IPS-11a (cell line): ENCODE data around the gene ZNF681.
A peak's percentile ranks its signal among the peaks of the same experiment; 100 is the strongest.
"Not testable (repeated sequence)": the region's sequence is repeated elsewhere in the genome, so short reads cannot be mapped to it uniquely, and the experiment has no call there.

Source experiments
- H3K4me3 ChIP-seq: one replicate; pipeline ENCODE4 v1.5.1; 2013; ENCODE audit warnings: low read depth, low read length, control low read depth

ZNF681 gene

GRCh38 chr19:23774524-23774971 lies 15.9 kb upstream of the ZNF681 start:
- no peak overlapping the region for H3K4me3 ChIP-seq

DNA sequence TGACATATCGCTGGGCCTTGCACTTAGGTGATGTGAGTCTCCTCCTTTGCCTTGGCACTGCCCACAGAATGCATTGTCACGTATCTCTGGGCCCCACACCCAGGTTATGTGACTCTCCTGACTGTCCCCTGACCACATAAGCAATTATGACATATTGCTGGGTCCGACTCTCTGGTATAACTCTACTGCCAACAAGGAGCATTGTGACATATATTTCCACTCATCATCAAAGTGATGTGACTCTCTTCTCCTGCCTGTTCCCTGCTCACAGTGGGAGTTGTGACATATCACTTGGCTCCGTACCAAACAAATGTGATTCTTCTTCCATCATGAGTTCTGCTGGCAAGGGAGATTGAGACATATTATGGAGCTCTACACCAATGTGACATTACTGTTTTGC lies 15.4 kb upstream of the ZNF681 start:
- H3K4me3 ChIP-seq, result no peak overlapping the region

- H3K4me3 ChIP-seq, result no peak overlapping the region
Observed at GRCh38 chr19:23772675-23773063, 14.0 kb upstream of the ZNF681 start.

- no peak overlapping the region for H3K4me3 ChIP-seq
Observed at GRCh38 chr19:23771761-23772674, 13.3 kb upstream of the ZNF681 start.

- H3K4me3 ChIP-seq, result no peak overlapping the region
Observed at GRCh38 chr19:23771316-23771715, 12.6 kb upstream of the ZNF681 start.

DNA sequence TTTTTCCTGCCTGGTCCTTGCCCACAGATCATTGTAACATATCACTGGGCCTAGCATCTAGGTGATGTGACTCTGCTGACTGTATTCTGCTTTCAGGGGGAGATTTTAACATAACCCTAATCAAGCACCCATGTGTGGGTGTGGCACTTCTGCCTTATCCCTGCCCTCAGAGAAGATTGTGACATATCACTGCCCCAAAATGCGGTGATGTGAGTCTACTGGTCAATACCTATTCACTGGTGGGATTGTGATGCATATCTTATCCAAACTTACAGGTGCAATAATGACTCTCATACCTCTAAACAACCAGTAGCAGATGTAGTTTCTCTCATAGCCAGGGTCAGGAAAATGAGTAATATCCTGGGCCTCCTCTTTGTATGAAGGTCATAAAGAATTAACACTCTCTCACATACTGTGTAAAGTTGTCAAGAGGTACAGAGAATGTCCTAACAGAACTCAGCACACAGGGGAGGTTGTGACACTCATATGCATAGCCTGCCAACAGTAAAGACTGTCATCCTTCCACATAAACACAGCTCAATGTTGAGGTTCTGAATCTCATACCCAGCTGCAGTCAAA lies 12.1 kb upstream of the ZNF681 start:
- no peak overlapping the region for H3K4me3 ChIP-seq

GRCh38 chr19:23769691-23770468 lies 11.2 kb upstream of the ZNF681 start:
- H3K4me3 ChIP-seq, result no peak overlapping the region

GRCh38 chr19:23766951-23767350 lies 8.3 kb upstream of the ZNF681 start:
- H3K4me3 ChIP-seq, result no peak overlapping the region

DNA sequence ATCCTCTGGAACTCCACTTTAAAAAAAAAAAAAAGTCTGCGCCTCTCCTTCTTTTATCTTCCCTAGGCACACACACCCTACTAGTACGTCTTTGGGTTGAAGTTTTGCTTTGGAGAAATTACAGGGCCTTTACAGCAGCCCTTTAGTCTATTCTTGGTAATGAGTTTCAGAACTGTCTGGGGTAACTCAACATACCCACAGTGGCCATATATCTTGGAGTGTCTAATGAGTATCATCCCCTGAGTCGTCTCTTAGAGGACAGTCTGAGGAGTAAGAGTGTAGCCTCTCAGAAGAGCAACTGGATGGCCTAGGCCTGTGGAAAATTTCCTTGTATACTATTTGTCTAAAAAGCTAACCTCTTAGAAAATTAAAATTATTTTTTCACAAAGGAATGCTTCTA lies 6.1 kb upstream of the ZNF681 start:
- peak overlapping the region; percentile 4 for H3K4me3 ChIP-seq

DNA sequence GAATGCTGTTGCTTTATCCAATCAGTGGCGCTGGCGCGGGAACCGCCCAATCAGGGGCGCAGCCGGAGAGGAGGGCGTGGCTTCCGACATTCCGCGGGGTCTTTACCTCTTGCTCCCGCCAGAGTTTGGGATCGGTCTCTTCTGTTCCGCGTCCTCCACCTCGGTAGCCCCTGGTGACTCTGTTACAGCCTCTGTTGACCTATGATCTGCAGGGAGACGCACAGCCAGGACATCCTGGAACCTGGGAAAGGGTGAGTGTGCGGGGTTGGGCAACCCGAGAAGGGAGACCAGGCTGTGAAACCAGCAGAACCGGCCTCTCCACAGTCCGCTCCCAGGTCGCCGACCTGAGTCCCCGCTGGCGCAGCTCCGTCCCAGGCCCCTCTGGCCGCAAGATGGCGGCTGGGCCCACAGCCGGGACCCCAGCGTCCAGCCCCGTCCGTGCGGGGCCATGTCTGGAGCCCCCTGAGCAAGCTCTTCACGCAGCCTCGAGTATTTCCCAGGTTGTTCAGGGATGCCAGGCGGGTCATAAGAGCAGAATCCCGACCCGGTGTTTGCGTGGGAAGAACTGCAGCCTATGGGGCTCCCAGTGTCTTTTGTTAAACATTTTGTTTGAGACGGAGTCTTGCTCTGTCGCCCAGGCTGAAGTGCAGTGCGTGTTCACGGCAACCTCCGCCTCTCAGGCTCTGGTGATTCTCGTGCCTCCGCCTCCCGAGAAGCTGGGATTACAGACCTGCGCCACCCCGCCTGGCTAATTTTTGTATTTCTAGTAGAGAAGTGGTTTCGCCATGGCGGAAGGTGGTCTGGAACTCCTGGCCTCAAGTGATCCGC lies 4.4 kb upstream of the ZNF681 start:
- peak overlapping the region; percentile 73 for H3K4me3 ChIP-seq

DNA sequence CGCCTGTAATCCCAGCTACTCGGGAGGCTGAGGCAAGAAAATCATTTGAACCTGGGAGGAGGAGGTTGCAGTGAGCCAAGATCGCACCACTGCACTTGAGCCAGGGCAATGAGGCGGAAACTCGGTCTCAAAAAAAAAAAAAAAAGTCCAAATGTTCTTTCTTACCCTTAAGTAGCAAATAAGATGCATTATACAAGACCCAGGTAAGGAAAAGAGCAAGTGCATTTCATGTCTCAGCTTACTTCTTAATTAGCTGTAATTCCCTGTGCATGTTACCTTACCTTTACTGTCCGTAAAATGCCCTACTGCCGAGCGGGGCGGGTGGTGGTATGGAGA lies 3.8 kb upstream of the ZNF681 start:
- H3K4me3 ChIP-seq, result no peak overlapping the region

DNA sequence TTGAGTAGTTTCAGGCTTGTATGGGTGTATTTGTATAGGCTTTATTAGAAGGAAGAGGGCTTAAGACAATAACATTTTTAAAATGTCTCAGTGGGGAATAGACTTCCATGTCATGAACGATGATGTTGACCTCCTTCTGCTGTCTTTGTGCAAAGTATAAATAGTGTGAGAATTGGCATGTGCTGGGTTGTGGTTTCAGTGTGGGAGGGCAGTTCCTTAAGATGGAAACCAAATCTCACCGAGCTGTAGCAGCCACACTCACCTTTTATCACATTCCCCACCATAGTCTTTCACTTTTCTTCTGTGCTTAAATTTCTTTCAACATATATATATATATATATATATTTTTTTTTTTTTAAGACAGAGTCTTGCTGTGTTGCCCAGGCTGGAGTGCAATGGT lies 1.6 kb upstream of the ZNF681 start:
- not testable (repeated sequence) for H3K4me3 ChIP-seq

GRCh38 chr19:23743633-23744232 lies 15.0 kb downstream of the ZNF681 start:
- H3K4me3 ChIP-seq, result not testable (repeated sequence)

DNA sequence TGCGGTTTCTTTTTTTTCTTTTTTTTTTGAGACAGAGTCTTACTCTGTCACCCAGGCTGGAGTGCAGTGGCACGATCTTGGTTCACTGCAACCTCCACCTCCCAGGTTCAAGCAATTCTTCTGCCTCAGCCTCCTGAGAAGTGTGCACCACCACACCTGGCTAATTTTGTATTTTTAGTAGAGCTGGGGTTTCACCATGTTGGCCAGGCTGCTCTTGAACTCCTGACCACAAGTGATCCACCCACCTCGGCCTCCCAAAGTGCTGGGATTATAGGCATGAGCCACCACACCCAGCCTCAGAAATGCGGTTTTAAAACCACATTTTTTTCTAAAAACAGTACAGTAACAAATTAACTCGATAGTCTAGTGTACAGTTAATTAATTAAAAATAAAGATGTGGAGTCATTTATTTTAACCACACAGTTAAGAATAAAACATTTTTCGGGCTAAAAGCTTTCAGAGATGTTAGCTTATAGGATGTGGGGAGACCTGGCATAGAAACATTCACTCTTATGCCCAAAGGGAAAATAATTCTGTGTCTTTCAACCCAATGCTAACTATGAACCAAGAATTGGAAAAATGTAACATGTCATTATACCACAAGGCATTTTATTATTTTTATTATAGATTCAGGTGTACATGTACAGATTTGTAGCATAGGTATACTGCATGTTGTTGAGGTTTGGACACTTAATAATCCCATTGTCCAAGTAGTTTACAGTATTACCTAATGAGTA lies 27.8 kb downstream of the ZNF681 start:
- not testable (repeated sequence) for H3K4me3 ChIP-seq

- not testable (repeated sequence) for H3K4me3 ChIP-seq
Observed at GRCh38 chr19:23724161-23724560, 34.5 kb downstream of the ZNF681 start.

GRCh38 chr19:23718802-23719201 lies 39.9 kb downstream of the ZNF681 start:
- no peak overlapping the region for H3K4me3 ChIP-seq

DNA sequence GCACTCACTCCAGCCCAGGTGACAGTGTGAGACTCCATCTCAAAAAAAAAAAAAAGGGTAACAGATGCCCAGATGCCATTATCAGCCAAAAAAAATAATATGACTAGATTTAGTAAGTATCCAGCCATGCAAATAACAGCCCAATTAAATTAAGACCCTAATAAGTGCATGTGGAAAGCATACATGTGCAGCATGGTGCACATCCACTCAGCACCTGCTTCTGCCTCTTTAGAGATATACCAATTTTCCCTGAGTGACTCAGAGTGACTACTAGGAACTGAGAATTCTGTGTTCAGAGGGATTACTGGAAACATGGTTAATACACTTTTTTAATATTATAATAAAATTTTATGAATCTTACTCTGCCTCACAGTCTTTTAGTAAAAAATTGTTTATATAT lies 41.9 kb downstream of the ZNF681 start:
- no peak overlapping the region for H3K4me3 ChIP-seq

DNA sequence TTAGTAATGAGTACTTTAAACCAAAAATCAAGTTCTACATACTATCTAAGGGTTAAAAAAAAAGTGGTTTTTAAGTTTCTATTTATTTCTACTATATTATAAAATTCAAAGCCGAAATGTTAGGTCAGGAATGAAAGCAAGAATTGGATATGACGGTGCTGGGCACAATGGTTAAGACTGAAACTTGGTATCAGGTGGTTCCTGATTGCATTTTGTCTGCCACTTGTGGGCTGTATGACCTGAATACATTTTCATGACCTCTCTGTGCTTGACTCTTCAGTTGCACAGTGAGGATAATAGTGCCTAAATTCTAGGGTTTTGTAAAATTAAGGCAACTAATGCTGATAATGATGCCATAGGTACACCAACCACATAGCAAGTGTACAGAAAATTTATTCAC lies 49.3 kb downstream of the ZNF681 start:
- H3K4me3 ChIP-seq, result no peak overlapping the region

GRCh38 chr19:23706657-23707056 lies 52.0 kb downstream of the ZNF681 start:
- no peak overlapping the region for H3K4me3 ChIP-seq

DNA sequence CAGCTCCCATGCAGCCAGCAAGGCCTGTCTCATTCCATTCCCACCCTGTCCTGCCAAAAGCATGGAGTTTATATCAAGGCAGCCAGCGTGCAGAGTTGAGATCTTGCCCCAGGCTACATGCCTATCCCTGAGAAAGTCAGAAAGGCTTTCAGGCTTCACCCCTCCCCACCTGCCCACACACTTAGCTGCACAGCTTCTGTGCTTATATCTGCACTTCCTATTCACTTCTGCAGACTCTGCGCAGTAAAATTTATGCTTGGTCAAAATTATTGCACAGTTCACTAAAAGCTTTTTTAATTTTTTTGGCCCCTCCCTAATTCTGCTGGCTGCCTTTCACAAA lies 59.2 kb downstream of the ZNF681 start:
- no peak overlapping the region for H3K4me3 ChIP-seq
